ENCODE data around the gene KCNN4.

GRCh38 chr19:43779820-43780219 is 953 bp downstream of the KCNN4 start:
- no peak for TF ChIP-seq CTCF (IDR thresholded peaks at IDR 0.05)
- TF ChIP-seq EZH2 (IDR thresholded peaks at IDR 0.05; ENCODE audit: borderline replicate concordance, insufficient read depth, low read depth, low read length, poor library complexity, severe bottlenecking): no peak

All from B cell (primary cell).